Chondrocyte (in vitro differentiated cells): ENCODE measurements around the gene MED28. TPM values are rescaled to one million over a fixed set of nuclear protein-coding genes. Genes with fewer than 3 reads are reported as not detected.

ENCODE experiments used
- DNase-seq: peaks from one replicate; pipeline ENCODE4 v3.0.0; 2021; ENCODE audit warnings: mixed read lengths, low spot score
- H3K27ac Mint-ChIP-seq: one replicate; pipeline ENCODE4 v1.8.0; 2021; ENCODE audit warnings: mild to moderate bottlenecking, moderate library complexity, mixed read lengths; ENCODE audit not compliant: unreplicated experiment
- H3K27me3 Mint-ChIP-seq: 2 replicates; pipeline ENCODE4 v1.8.0; 2021; ENCODE audit warnings: low read depth, mixed read lengths
- H3K36me3 Mint-ChIP-seq: 2 replicates; pipeline ENCODE4 v1.8.0; 2021; ENCODE audit warnings: low read depth, mixed read lengths
- H3K4me1 Mint-ChIP-seq: 2 replicates; pipeline ENCODE4 v1.8.0; 2021; ENCODE audit warnings: low read depth, mild to moderate bottlenecking, mixed read lengths
- H3K4me3 Mint-ChIP-seq: one replicate; pipeline ENCODE4 v1.8.0; 2021; ENCODE audit warnings: mild to moderate bottlenecking, moderate library complexity, mixed read lengths; ENCODE audit not compliant: unreplicated experiment
- H3K9me3 Mint-ChIP-seq: 2 replicates; pipeline ENCODE4 v1.8.0; 2021; ENCODE audit warnings: low read depth, mixed read lengths
- CTCF ChIP-seq: fragments of 200-600 bp; sonication (generic); IDR thresholded peaks from 2 replicates; pipeline ENCODE4 v1.5.0; 2021; ENCODE audit warnings: antibody characterized with exemption, mild to moderate bottlenecking, moderate library complexity
- total RNA-seq: library from RNA; stranded (reverse); gene quantifications from 3 replicates; pipeline ENCODE4 v1.2.1, GENCODE V29; 2021

Gene MED28
- total RNA-seq, 1 donor from 2014 or later: 29.8 TPM

GRCh38 chr4:17633600-17633999 lies 19.2 kb downstream of the MED28 start:
- Mint-ChIP-seq H3K4me3 (no peak overlapping the region), H3K9me3 (no peaks in the 10 kb centered on the region), H3K4me1 (peaks cover 3% of the 10 kb centered on the region), H3K27me3 (no peaks in the 10 kb centered on the region), H3K36me3 (peaks cover 16% of the 10 kb centered on the region), H3K27ac (no peak overlapping the region)
- no peak for TF ChIP-seq CTCF
- DNase-seq: no peak

GRCh38 chr4:17635056-17635455 lies 20.6 kb downstream of the MED28 start:
- peaks cover 10% of the 10 kb centered on the region for H3K36me3 Mint-ChIP-seq
- H3K27ac Mint-ChIP-seq: no peak overlapping the region
- no peak for DNase-seq

GRCh38 chr4:17636341-17636695 lies 21.9 kb downstream of the MED28 start:
- Mint-ChIP-seq H3K27me3 (no peaks in the 10 kb centered on the region), H3K9me3 (no peaks in the 10 kb centered on the region), H3K36me3 (peaks cover 10% of the 10 kb centered on the region), H3K4me1 (peaks cover 3% of the 10 kb centered on the region), H3K4me3 (no peak overlapping the region), H3K27ac (no peak overlapping the region)
- no peak for TF ChIP-seq CTCF
- no peak for DNase-seq

More at GRCh38 chr4:17635056-17635455, 20.6 kb downstream of the MED28 start:
- H3K27me3 Mint-ChIP-seq: no peaks in the 10 kb centered on the region
- H3K9me3 Mint-ChIP-seq: no peaks in the 10 kb centered on the region
- no peak overlapping the region for H3K4me3 Mint-ChIP-seq
- peaks cover 3% of the 10 kb centered on the region for H3K4me1 Mint-ChIP-seq
- TF ChIP-seq CTCF: no peak

GRCh38 chr4:17636696-17637622 lies 22.5 kb downstream of the MED28 start:
- peak; percentile 92 for TF ChIP-seq CTCF
- Mint-ChIP-seq H3K27me3 (no peaks in the 10 kb centered on the region), H3K27ac (no peak overlapping the region), H3K9me3 (no peaks in the 10 kb centered on the region), H3K4me3 (no peak overlapping the region), H3K36me3 (peaks cover 8% of the 10 kb centered on the region), H3K4me1 (peaks cover 3% of the 10 kb centered on the region)
- no peak for DNase-seq

- no peak for TF ChIP-seq CTCF
- no peak overlapping the region for H3K27ac Mint-ChIP-seq
- no peak overlapping the region for H3K4me3 Mint-ChIP-seq
- peaks cover 9% of the 10 kb centered on the region for H3K36me3 Mint-ChIP-seq
- DNase-seq: no peak
- H3K4me1 Mint-ChIP-seq: peaks cover 3% of the 10 kb centered on the region
- H3K9me3 Mint-ChIP-seq: peaks cover 16% of the 10 kb centered on the region
- H3K27me3 Mint-ChIP-seq: no peaks in the 10 kb centered on the region
Measured at GRCh38 chr4:17639136-17639535, 24.7 kb downstream of the MED28 start.
